Measurements from ENCODE around the gene APOB. TPM values are rescaled to one million over a fixed set of nuclear protein-coding genes. Genes with fewer than 3 reads are reported as not detected.

Gene APOB
- total and polyA plus RNA-seq, 2 of the 8 experiments (the other 6 are each of a cell fraction or from before 2014, with no cell fraction given): 0.15 to 0.61 TPM

GRCh38 chr2:21092308-21092869, 48.5 kb upstream of the APOB start:
- H3K14ac ChIP-seq (ENCODE audit: insufficient read length): no peak overlapping the region
- H3K4me1 ChIP-seq (replicated peaks in 1 of 4; ENCODE audit: control insufficient read depth in 3 of 4, insufficient read depth in 4 of 4, low read length in 3 of 4): peaks cover 0 to under 1% (median 0%) of the 10 kb centered on the region in 4 experiments; a peak in 1 of 7 replicates
- H3K4me3 ChIP-seq (ENCODE audit: extremely low read depth in 1 of 4, insufficient read depth in 2 of 4, low read depth in 3 of 4, low read length in 4 of 4): no peak overlapping the region
- no peak overlapping the region for H3K4ac ChIP-seq (replicated peaks; ENCODE audit: insufficient read length, low read depth, low read length)
- H2BK5ac ChIP-seq (ENCODE audit: low read depth, low read length): no peak overlapping the region
- 90% methylated on average over 3 of the region's 3 CpGs; no CpG with 5 or more reads in 1 of the 2 experiments for WGBS, 2 experiments (ENCODE audit: extremely low coverage in 1 of 2, insufficient coverage in 1 of 2, insufficient read length in 1 of 2, insufficient replicate concordance in 2 of 2, low coverage in 1 of 2, low lambda C conversion rate in 2 of 2, missing lambda C conversion rate in 1 of 2)
- no peak for DNase-seq (ENCODE audit: low read depth in 1 of 2, low spot score in 2 of 2)
- H3K23ac ChIP-seq (ENCODE audit: insufficient read length): no peak overlapping the region
- H2BK15ac ChIP-seq (ENCODE audit: low read length): no peak overlapping the region
- H2AK5ac ChIP-seq (ENCODE audit: low read depth, low read length): no peak overlapping the region
- no peak overlapping the region for H3K56ac ChIP-seq (replicated peaks; ENCODE audit: insufficient read length, low read depth, low read length)
- no peak overlapping the region for H4K5ac ChIP-seq (ENCODE audit: insufficient read length, low read depth, low read length)
- H3K79me1 ChIP-seq (ENCODE audit: low read depth, low read length): no peaks in the 10 kb centered on the region
- H3K18ac ChIP-seq (ENCODE audit: extremely low read depth, low read length): no peak overlapping the region
- no peak overlapping the region for H3K4me2 ChIP-seq (ENCODE audit: insufficient read depth in 1 of 2, low read depth in 2 of 2, low read length in 2 of 2)
- no peaks in the 10 kb centered on the region for H4K20me1 ChIP-seq (replicated peaks in 1 of 2; ENCODE audit: control insufficient read depth in 1 of 2, insufficient read depth in 2 of 2, low read length in 2 of 2)
- ChIA-PET POLR2A (ENCODE audit: partially characterized antibody) (no interaction called here), CTCF (ENCODE audit: partially characterized antibody) (no interaction called here)
- no peak overlapping the region for H2BK120ac ChIP-seq (replicated peaks; ENCODE audit: low read depth, low read length)
- peak overlapping the region in 1 of 4 experiments; percentile 5; a peak in 1 of 7 replicates for H3K9ac ChIP-seq (replicated peaks in 1 of 4; ENCODE audit: extremely low read depth in 1 of 4, low read depth in 3 of 4, low read length in 3 of 4)
- H3K9me3 ChIP-seq (ENCODE audit: insufficient read depth in 2 of 2, low read depth in 1 of 2, low read length in 1 of 2): no peaks in the 10 kb centered on the region
- H3K36me3 ChIP-seq (ENCODE audit: control insufficient read depth in 2 of 4, insufficient read depth in 4 of 4, low read length in 3 of 4): no peaks in the 10 kb centered on the region
- no peak overlapping the region for H4K8ac ChIP-seq (ENCODE audit: extremely low read depth, insufficient read depth, low read length)
- no peak for FAIRE-seq
- no peak overlapping the region for H2BK12ac ChIP-seq (ENCODE audit: low read depth, low read length)
- no peak overlapping the region for H3K27ac ChIP-seq (ENCODE audit: low read depth, low read length)
- no peak overlapping the region for H2BK20ac ChIP-seq (ENCODE audit: low read length)
- no peak overlapping the region for H2AFZ ChIP-seq (ENCODE audit: low read length)
- H3K23me2 ChIP-seq (ENCODE audit: low read depth, low read length): no peaks in the 10 kb centered on the region
- H3K79me2 ChIP-seq (ENCODE audit: control insufficient read depth in 1 of 2, insufficient read depth in 2 of 2, low read length in 2 of 2): no peaks in the 10 kb centered on the region
- H3K27me3 ChIP-seq (replicated peaks in 1 of 4; ENCODE audit: control insufficient read depth in 3 of 4, extremely low read depth in 1 of 4, insufficient read depth in 3 of 4, low read length in 3 of 4): no peaks in the 10 kb centered on the region
- no peak overlapping the region for H4K91ac ChIP-seq (replicated peaks; ENCODE audit: insufficient read length, low read length)
- TF ChIP-seq HDAC6 (IDR thresholded peaks at IDR 0.05; ENCODE audit: low read depth, low read length) (no peak), CTBP2 (IDR thresholded peaks at IDR 0.05; ENCODE audit: borderline replicate concordance, insufficient read depth, insufficient read length, low read length) (no peak), MAX (IDR thresholded peaks at IDR 0.05) (no peak), YY1 (IDR thresholded peaks at IDR 0.05; ENCODE audit: low read depth, low read length) (no peak), SIX5 (IDR thresholded peaks at IDR 0.05; ENCODE audit: low read depth, low read length) (no peak), SP4 (IDR thresholded peaks at IDR 0.05; ENCODE audit: low read length) (no peak), POLR2A (IDR thresholded peaks at IDR 0.05; ENCODE audit: control extremely low read depth in 1 of 2, low read depth in 2 of 2, low read length in 2 of 2) (no peak), SUZ12 (IDR thresholded peaks at IDR 0.05; ENCODE audit: low read length) (no peak), POLR2AphosphoS5 (IDR thresholded peaks at IDR 0.05; ENCODE audit: low read depth, low read length) (no peak), CTCF (IDR thresholded peaks at IDR 0.05; ENCODE audit: control extremely low read depth in 1 of 3, insufficient read depth in 1 of 3, low read depth in 1 of 3, low read length in 3 of 3) (no peak)

Data from H1 (cell line).